GM19395 (cell line): ENCODE results near the gene KRTAP4-16.
"Not testable (repeated sequence)": the region's sequence is repeated elsewhere in the genome, so short reads cannot be mapped to it uniquely, and the experiment has no call there.

Experiments used
- ATAC-seq: cut with Tn5 transposase; IDR thresholded peaks from one replicate; pipeline ENCODE4 v1.9.1; 2021; ENCODE audit warnings: mild to moderate bottlenecking, moderate library complexity; ENCODE audit not compliant: unreplicated experiment

KRTAP4-16 gene

DNA sequence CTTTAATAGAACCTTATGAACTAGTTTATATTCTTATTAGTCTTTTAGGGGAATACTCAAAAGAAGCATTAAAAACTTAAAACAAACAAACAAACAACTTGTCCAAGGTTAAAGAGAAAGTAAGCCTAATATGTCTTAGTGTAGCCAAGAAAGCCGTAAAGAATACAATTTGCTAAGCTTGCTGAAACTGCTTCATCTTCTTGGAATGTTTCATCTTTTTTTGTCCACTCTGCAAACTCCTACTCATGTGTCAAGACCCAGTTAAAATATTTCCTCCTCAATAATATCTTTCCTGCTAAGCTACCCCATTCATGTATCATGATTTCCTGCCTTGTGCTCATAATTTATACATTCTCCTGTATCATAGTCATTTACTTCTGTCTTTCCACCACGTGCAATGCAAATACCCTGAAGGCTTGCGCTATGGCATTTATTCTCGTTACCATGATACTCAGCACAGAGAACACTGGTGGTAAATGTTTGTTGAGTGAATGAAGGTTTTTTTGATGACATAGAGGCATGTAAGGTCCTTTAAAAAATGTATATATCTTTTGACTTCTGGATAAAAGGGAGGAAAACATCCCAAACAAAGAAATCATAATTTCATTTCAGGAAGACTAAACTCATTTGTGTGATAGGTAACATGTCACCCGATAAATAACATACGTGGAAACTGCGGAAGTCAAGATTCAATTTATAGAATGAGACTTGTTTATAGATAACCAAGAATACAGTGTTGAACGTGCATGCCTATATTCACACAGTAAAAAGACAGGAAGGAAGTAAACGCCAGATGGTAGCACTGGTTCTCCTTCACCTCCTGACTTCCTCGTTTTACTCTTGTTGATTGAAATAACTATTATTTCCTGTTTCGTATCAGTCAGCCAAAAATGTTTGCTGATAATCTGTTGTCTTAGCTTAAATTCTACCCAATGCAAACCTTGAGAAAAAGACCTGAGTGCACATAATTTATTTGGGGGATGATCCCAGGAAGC lies 18.0 kb upstream of the KRTAP4-16 start:
- not testable (repeated sequence) for ATAC-seq

GRCh38 chr17:41118721-41119120 lies 16.7 kb upstream of the KRTAP4-16 start:
- ATAC-seq = no peak

DNA sequence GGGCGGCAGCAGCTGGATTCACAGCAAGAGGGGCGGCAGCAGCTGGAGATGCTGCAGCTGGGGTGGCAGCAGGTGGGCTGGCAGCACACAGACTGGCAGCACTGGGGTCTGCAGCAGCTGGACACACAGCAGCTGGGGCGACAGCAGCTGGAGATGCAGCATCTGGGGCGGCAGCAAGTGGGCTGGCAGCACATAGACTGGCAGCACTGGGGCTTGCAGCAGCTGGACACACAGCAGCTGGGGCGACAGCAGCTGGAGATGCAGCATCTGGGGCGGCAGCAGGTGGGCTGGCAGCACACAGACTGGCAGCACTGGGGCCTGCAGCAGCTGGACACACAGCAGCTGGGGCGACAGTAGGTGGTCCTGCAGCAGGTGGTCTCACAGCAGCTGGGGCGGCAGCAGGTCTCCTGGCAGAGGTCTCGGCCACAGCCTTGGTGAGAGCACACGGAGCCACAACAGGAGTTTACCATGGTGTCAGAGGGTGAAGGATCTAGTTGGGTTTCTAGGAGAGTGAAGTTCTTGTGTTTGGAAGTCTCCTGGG lies 15.9 kb upstream of the KRTAP4-16 start, which contains the start of gene KRTAP4-11:
KRTAP4-11 (minus strand) TSS at position 528 of the 541 bp plus-strand sequence; CDS start at position 470, 58 bp downstream.
- ATAC-seq = not testable (repeated sequence)

DNA sequence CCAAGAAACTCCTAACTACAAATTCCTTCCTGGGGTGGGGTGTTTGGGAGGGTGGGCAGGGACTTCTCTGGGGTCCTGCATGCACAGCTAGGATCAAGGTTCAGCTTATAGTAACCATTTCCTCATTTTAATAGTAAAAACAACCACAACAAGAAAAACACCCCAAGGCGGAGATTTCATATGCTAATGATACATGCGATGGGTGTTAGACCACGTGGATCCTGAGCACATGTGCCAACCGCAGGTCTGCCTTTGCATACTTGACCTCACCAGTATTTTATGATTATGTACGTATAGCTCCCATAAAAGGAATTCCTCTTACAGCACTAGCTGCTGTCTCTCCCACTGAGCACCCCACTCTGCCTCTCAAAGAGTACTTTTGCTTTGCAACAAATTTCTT lies 14.3 kb upstream of the KRTAP4-16 start:
- no peak for ATAC-seq

- ATAC-seq = no peak
These were observed 9.3 kb upstream of the KRTAP4-16 start for GRCh38 chr17:41111151-41111885.

- not testable (repeated sequence) for ATAC-seq
These were observed 6.8 kb upstream of the KRTAP4-16 start for GRCh38 chr17:41108728-41109386.

DNA sequence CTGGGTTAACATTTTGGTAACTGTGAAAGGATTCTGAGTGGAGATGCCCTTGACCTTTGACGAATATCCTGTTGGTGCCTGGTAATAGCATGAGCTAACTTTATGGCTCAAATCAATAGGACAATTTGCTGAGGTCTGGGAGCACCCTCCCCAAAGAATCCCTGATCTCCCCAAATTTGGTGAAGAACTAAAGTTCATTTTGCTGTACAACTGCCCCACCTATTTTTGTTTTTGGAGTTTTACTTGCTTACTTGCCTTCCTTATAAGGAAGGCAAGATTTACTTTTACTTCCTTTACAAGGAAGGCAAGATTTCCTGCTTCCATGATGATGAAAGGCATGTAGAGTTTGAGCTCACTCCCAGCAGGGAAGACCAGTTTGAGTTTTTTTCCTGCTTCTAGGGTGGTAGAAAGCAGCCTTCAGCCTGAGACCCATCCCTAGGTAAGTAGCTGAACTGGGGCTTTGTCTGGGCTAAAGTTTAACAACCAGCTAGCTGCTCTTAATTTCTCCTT lies 6.0 kb upstream of the KRTAP4-16 start:
- ATAC-seq = no peak

- not testable (repeated sequence) for ATAC-seq
These were observed 3.3 kb upstream of the KRTAP4-16 start, which contains the start of gene KRTAP4-9 for GRCh38 chr17:41105347-41105746. TSS of gene KRTAP4-9 (plus strand) at chr17:41105389. CDS start at chr17:41105389, 0 bp downstream.

DNA sequence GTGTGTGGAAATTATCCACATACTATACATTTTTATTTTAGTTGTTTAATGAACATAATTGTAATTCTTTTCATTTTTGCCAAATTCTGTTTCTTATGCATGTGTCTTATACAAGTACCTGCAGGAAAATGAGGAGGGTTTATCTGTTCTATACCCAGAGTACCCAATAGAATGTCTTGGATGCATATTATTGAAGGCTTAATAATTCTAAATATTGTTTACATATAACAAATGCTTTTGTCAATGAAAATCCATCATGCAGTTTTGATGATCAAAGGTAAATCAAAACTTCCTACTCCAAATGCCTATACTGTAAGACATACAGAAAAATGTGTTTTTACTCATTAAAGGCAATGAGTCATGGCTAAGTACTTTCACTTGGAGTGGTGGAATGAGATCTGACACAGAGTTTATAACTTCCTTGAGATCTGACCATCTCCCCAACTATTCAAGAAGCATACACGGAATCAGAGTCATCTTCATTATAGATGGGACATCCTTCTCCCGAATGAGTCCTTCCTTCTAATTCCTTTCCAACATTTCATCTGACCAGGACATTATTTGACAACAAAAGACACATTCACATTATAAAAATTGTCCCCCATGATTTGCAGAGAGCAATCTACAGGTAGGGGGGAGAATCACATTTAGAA lies 2.5 kb upstream of the KRTAP4-16 start:
- not testable (repeated sequence) for ATAC-seq

- ATAC-seq = no peak
These were observed 1.9 kb upstream of the KRTAP4-16 start for GRCh38 chr17:41103896-41104295.

- ATAC-seq = not testable (repeated sequence)
These were observed 2.1 kb downstream of the KRTAP4-16 start for GRCh38 chr17:41099682-41100480.

DNA sequence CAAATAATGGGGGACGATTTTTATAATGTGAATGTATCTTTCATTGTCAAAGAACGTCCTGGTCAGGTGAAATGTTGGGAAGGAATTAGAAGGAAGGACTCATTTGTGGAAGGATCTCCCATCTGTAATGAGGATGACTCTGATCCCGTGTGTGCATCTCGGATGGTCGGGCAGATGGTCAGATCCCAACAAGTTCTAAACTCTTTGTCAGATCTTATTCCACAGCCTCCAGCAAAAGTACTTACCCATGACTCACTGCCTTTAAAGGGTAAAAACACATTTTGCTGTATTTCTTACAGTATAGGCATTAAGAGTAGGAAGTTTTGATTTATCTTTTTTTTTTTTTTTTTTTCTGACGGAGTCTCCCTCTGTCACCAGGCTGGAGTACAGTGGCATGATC lies 3.5 kb downstream of the KRTAP4-16 start:
- no peak for ATAC-seq

- no peak for ATAC-seq
These were observed 4.0 kb downstream of the KRTAP4-16 start, which contains the start of gene KRTAP4-8 for GRCh38 chr17:41098042-41098441. TSS of gene KRTAP4-8 (minus strand) at chr17:41098142. CDS start at chr17:41098084, 58 bp downstream.

DNA sequence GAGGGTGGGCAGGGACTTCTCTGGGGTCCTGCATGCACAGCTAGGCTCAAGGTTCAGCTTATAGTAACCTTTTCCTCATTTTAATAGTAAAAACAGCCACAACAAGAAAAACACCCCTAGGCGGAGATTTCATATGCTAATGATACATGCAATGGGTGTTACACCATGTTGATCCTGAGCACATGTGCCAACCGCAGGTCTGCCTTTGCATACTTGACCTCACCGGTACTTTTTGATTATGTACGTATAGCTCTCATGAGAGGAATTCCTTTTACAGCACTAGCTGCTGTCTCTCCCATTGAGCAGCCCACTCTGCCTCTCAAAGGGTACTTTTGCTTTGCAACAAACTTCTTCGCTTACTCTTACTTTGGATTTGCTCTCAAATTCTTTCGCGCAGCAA lies 6.0 kb downstream of the KRTAP4-16 start:
- ATAC-seq = no peak

- not testable (repeated sequence) for ATAC-seq
These were observed 13.2 kb downstream of the KRTAP4-16 start for GRCh38 chr17:41088760-41089352.

GRCh38 chr17:41084100-41084856 lies 17.7 kb downstream of the KRTAP4-16 start, which contains the start of gene KRTAP4-7:
TSS of gene KRTAP4-7 (plus strand) at chr17:41084150. CDS start at chr17:41084207, 57 bp downstream.
- not testable (repeated sequence) for ATAC-seq

DNA sequence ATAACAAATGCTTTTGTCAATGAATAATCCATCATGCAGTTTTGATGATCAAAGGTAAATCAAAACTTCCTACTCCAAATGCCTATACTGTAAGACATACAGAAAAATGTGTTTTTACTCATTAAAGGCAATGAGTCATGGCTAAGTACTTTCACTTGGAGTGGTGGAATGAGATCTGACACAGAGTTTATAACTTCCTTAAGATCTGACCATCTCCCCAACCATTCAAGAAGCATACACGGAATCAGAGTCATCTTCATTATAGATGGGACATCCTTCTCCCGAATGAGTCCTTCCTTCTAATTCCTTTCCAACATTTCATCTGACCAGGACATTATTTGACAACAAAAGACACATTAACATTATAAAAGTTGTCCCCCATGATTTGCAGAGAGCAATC lies 18.6 kb downstream of the KRTAP4-16 start:
- ATAC-seq = not testable (repeated sequence)

GRCh38 chr17:41082626-41083025 lies 19.4 kb downstream of the KRTAP4-16 start:
- no peak for ATAC-seq
